K562 (cell line): ENCODE data around the gene ITPRIPL2. TPM values are rescaled to one million over a fixed set of nuclear protein-coding genes. Genes with fewer than 3 reads are reported as not detected.
A peak's percentile ranks its signal among the peaks of the same experiment; 100 is the strongest.

ENCODE experiments used
- ATAC-seq: fragments of 200-7000 bp; cut with Tn5 transposase; 3 replicates; pipeline ENCODE4 v1.9.1; 2020; ENCODE audit warnings: moderate library complexity
- BruUV-seq: library from RNA; stranded (reverse); fragments of 400-500 nt; replicated peaks from 2 replicates; lab custom pipeline; 2021; lab: Mats Ljungman, UMichigan
- CTCF ChIA-PET: fragments of 300-600 bp; formaldehyde crosslinking; extraction: SDS; loops from one replicate; lab custom pipeline; 2021; ENCODE audit warnings: low intra/inter-chr PET ratio; lab: Yijun Ruan, JAX
- POLR2A ChIA-PET: fragments of 300-600, 350-650 bp; sonication (Branson Sonifier 250); formaldehyde crosslinking; extraction: SDS; loops from one replicate; lab custom pipeline; 2021; ENCODE audit warnings: antibody characterized with exemption, inconsistent platforms; lab: Yijun Ruan, JAX
- DNase-seq, 4 experiments: peaks; one replicate each; pipeline versions ENCODE4 v3.0.0 to v3.0.0-alpha.2; 2011 to 2018; ENCODE audit warnings: low spot score in 3 of 4, mixed read lengths in 3 of 4; ENCODE audit errors: extremely low read depth in 1 of 4
- FAIRE-seq: peaks from 2 replicates; lab custom pipeline; 2011; peaks lifted over from hg19 to GRCh38; lab: Jason Lieb, UNC
- H2AFZ ChIP-seq: 2 replicates; pipeline ENCODE4 v1.6.0; 2011; ENCODE audit warnings: low read depth, low read length, control low read depth, inconsistent platforms
- H3K27ac ChIP-seq: fragments of 200-600 bp; 3 replicates; pipeline ENCODE4 v1.8.0; 2011; ENCODE audit warnings: low read depth, mild to moderate bottlenecking, control low read depth, inconsistent platforms, low read length, moderate library complexity, mixed read lengths; ENCODE audit errors: extremely low read depth
- H3K27me3 ChIP-seq, 2 experiments: fragments of 300-600 bp in 1 of 2; 2 replicates in 1 of 2; 3 replicates in 1 of 2; pipeline versions ENCODE4 v1.6.0 to v1.8.0; 2011; ENCODE audit warnings: inconsistent platforms in 2 of 2, low read length in 2 of 2, mild to moderate bottlenecking in 1 of 2, mixed read lengths in 1 of 2, moderate library complexity in 1 of 2; ENCODE audit not compliant: control insufficient read depth in 2 of 2, insufficient read depth in 2 of 2
- H3K36me3 ChIP-seq: fragments of 300-600 bp; 3 replicates; pipeline ENCODE4 v1.8.0; 2011; ENCODE audit warnings: mild to moderate bottlenecking, low read length, inconsistent platforms; ENCODE audit not compliant: control insufficient read depth, insufficient read depth
- H3K4me1 ChIP-seq, 2 experiments: fragments of 200-600 bp in 1 of 2; replicated peaks in 1 of 2; 2 replicates in 1 of 2; 3 replicates in 1 of 2; pipeline versions ENCODE4 v1.5.1 to v1.8.0; 2011; ENCODE audit warnings: inconsistent platforms in 2 of 2, low read length in 2 of 2, mild to moderate bottlenecking in 1 of 2, mixed read lengths in 1 of 2, moderate library complexity in 1 of 2; ENCODE audit not compliant: control insufficient read depth in 2 of 2, insufficient read depth in 2 of 2
- H3K4me2 ChIP-seq: 2 replicates; pipeline ENCODE4 v1.6.1; 2011; ENCODE audit warnings: low read length, control low read depth, inconsistent platforms, mixed read lengths; ENCODE audit not compliant: insufficient read depth
- H3K4me3 ChIP-seq: fragments of 200-600 bp; sonication (generic), shearing (Covaris generic); 2 replicates; pipeline ENCODE4 v1.5.1; 2016; ENCODE audit warnings: control low read depth, inconsistent platforms
- H3K79me2 ChIP-seq: fragments of 200-600 bp; 3 replicates; pipeline ENCODE4 v1.8.0; 2011; ENCODE audit warnings: low read length, inconsistent platforms; ENCODE audit not compliant: control insufficient read depth, insufficient read depth
- H3K9ac ChIP-seq, 2 experiments: 2 replicates each; pipeline versions ENCODE4 v1.6.0 to v1.6.1; 2011; ENCODE audit warnings: low read depth in 2 of 2, low read length in 2 of 2, control low read depth in 1 of 2, inconsistent platforms in 1 of 2, mild to moderate bottlenecking in 1 of 2, mixed read lengths in 1 of 2; ENCODE audit not compliant: insufficient read depth in 1 of 2
- H3K9me1 ChIP-seq: one replicate; pipeline ENCODE4 v1.6.0; 2011; ENCODE audit warnings: inconsistent platforms, mild to moderate bottlenecking, low read length, moderate library complexity; ENCODE audit not compliant: control insufficient read depth, insufficient read depth
- H3K9me3 ChIP-seq: replicated peaks from 2 replicates; pipeline ENCODE4 v1.5.1; 2011; ENCODE audit warnings: low read depth, low read length, inconsistent platforms; ENCODE audit not compliant: control insufficient read depth, insufficient read depth
- H4K20me1 ChIP-seq: replicated peaks from 2 replicates; pipeline ENCODE4 v1.6.1; 2011; ENCODE audit warnings: low read length, inconsistent platforms, mixed read lengths; ENCODE audit not compliant: control insufficient read depth, insufficient read depth
- BCOR ChIP-seq: fragments of 450-650 bp; IDR thresholded peaks from 2 replicates; pipeline ENCODE4 v1.6.1; 2016
- KAT8 ChIP-seq: fragments of 450-650 bp; IDR thresholded peaks from 2 replicates; pipeline ENCODE4 v1.6.1; 2016; ENCODE audit warnings: low read depth, mild to moderate bottlenecking
- ZFP30 ChIP-seq: fragments of 250-450 bp; sonication (Bioruptor Pico); IDR thresholded peaks from 2 replicates; pipeline ENCODE4 v1.8.0; 2022; ENCODE audit warnings: moderate library complexity, mild to moderate bottlenecking, inconsistent platforms, borderline replicate concordance
- ZNF24 ChIP-seq: fragments of 450-650 bp; IDR thresholded peaks from 2 replicates; pipeline ENCODE4 v1.6.1; 2016
- ZNF76 ChIP-seq: fragments of 250-450 bp; sonication (Bioruptor Pico); IDR thresholded peaks from 2 replicates; pipeline ENCODE4 v1.4.0; 2020; ENCODE audit warnings: mild to moderate bottlenecking, moderate library complexity, borderline replicate concordance
- WGBS: fragments of 100-300 bp; shearing (Covaris generic); methylation state at CpG from one replicate; pipeline ENCODE4 v1.1.6; 2016; ENCODE audit warnings: low coverage, mixed read lengths; ENCODE audit not compliant: insufficient coverage; ENCODE audit errors: missing lambda C conversion rate; 5-methylcytosine and 5-hydroxymethylcytosine counted together
- in situ Hi-C: fragments of 300-500 bp; cut with MboI; formaldehyde crosslinking; loops from 4 replicates; pipeline ENCODE4 v1.15.0; 2018; ENCODE audit warnings: inconsistent platforms, mixed read lengths
- intact Hi-C: fragments of 100-400 bp; cut with micrococcal nuclease; formaldehyde crosslinking; loops from 2 replicates; pipeline ENCODE4 v1.14.2; 2022
- polyA plus RNA-seq, 8 experiments: library from polyadenylated mRNA; depleted of rRNA in 4 of 8; stranded (reverse) in 5 of 8; unstranded in 3 of 8; fragments of >200 nt; fragmentation: Nextera tagmentation in 2 of 8; fragmentation: Illumina TruSeq in 1 of 8; extraction: Ambion mirVana in 2 of 8; extraction: Trizol in 1 of 8; gene quantifications; 2 replicates each; pipeline versions ENCODE4 v1.2.1 to v1.2.3, GENCODE V29; 2011 to 2014; ENCODE audit warnings: inconsistent platforms in 1 of 8, missing spikeins in 1 of 8
- total RNA-seq, 7 experiments: library from RNA; depleted of rRNA in 6 of 7; stranded (reverse); fragments of >200 nt in 6 of 7; fragmentation: Illumina TruSeq in 2 of 7; extraction: Trizol in 2 of 7; gene quantifications; 2 replicates each; pipeline versions ENCODE4 v1.2.1 to v1.2.3, GENCODE V29; 2011 to 2021; ENCODE audit warnings: low replicate concordance in 1 of 7

The ITPRIPL2 gene
- total and polyA plus RNA-seq, 9 of the 15 experiments (the other 6 are each of a cell fraction or from before 2014, with no cell fraction given), result 0.04 to 2.2 (median 0.58) TPM

DNA sequence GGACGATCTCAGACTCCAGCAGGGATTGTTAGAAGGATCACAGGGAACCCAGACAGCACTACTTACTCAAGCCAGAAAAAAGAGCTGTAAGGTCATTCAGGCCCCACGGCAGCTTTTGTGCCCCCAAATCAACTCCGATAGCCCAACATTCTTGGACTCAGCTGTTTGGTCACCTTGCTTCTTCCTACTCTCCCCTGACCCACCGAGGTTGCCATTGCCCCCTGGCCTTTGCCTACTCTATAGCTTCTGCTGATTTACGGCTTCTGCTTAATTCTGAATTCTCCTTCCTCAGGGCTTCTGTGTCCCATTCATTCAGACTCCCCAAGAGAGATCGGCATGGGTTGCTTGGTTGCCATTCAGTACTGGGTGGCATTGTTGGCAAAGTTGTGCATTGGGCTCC, 8.6 kb upstream of the ITPRIPL2 start (continued):
- TF ChIP-seq ZNF76 (CRISPR knock-in tag) (no peak), KAT8 (no peak), BCOR (no peak)
- TF ChIP-seq, all 486 proteins: peak for 0

DNA sequence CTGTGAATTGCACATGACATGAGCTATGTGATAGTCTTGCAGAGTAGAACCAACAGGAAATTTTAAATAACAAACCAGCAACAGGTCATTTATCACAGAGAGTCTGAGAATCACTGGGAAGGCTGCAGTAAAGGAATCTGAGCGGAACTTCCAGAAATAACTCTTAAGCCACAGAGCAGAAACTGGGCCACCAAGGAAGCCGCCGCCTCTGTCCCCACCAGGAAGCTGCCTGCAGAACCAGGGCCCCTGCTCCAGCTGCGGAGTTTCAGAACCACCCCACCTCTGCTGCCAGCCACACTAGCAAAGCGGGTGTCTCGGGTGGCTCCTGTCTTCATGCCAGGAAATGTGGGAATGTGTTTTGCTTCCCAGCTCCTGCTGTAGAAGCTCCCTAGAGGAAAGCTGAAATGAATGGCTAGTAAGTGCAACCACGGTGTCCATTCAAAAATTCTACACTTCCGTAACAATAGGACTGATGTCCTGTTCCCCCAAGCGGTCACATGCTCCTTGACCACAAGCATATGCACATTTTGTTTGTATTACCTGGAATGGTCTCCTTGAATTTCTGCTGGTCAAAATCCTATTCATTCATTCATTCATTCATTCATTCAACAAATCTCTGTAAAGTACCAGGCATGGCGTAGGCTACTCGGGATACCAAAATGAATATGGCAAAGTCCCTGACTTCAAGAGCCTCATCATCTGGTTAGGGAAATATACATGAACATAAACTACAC, 7.7 kb upstream of the ITPRIPL2 start:
- FAIRE-seq, result no peak

More for the DNA sequence above, 7.7 kb upstream of the ITPRIPL2 start:
- in situ Hi-C loops, result no loop called here
- DNase-seq (no peak), ATAC-seq (no peak)
- Histone ChIP-seq H3K36me3 (no peaks in the 10 kb centered on the region), H2AFZ (no peak overlapping the region), H3K27ac (no peak overlapping the region), H3K4me3 (no peak overlapping the region), H3K9me1 (no peaks in the 10 kb centered on the region), H3K9ac (no peak overlapping the region), H3K27me3 (peaks cover 3 to 9% of the 10 kb centered on the region in 2 experiments; a peak in 1 of 5 replicates), H4K20me1 (no peaks in the 10 kb centered on the region; the same call in 1 of the 2 replicates), H3K79me2 (no peaks in the 10 kb centered on the region), H3K9me3 (no peaks in the 10 kb centered on the region), H3K4me2 (no peak overlapping the region), H3K4me1 (no peaks in the 10 kb centered on the region)
- CTCF ChIA-PET, result no interaction called here
- peak; percentile 86 for TF ChIP-seq ZNF24
- TF ChIP-seq ZFP30 (CRISPR knock-in tag), result no peak
- intact Hi-C loops, result no loop called here
- WGBS, result 39% methylated on average over 9 of the region's 11 CpGs
- no TSS peak for BruUV-seq
- POLR2A ChIA-PET, result interaction anchor here (0.6 to 1.2 kb wide), 2 partner anchors 11 to 273 kb away, joined by 3 read pairs; no protein-coding TSS in a partner anchor
